Measurements from ENCODE around the gene ARHGAP35.

DNA sequence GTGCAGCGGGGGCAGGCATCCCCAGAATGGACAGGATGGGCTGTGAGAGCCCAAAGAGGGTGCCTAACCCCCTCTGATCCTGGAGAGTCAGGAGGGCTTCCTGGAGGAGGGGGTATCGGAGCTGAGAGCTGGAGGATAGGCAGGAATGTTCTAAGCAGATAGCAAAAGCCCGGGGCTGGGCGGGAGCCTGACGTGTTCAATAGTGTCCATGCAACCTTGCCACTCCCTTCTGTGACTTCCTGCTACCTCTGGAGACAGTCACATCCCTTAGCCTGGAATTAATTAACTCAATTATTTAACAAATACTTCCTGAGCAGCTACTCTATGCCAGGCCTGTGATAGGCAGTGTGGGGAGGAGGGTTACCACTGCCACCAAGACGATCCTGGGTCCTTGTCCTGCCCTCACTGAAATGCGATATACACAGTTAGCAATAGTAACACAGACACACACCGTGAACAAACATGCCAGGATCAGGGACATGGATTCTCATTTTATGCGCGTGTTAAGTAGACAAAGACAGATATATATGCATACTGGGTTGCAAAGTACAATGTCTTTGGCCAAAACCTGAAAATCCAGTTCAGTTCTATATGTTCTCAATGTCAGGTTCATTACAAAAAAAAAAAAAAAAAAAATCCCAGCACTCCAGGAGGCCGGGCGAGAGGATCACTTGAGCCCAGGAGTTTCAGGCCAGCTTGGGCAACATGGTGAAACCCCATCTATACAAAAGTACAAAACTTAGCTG is 20.9 kb upstream of the ARHGAP35 start:
- TF ChIP-seq RAD21 (IDR thresholded peaks at IDR 0.05; ENCODE audit: low read length), result no peak
- TF ChIP-seq, protein P1, sequence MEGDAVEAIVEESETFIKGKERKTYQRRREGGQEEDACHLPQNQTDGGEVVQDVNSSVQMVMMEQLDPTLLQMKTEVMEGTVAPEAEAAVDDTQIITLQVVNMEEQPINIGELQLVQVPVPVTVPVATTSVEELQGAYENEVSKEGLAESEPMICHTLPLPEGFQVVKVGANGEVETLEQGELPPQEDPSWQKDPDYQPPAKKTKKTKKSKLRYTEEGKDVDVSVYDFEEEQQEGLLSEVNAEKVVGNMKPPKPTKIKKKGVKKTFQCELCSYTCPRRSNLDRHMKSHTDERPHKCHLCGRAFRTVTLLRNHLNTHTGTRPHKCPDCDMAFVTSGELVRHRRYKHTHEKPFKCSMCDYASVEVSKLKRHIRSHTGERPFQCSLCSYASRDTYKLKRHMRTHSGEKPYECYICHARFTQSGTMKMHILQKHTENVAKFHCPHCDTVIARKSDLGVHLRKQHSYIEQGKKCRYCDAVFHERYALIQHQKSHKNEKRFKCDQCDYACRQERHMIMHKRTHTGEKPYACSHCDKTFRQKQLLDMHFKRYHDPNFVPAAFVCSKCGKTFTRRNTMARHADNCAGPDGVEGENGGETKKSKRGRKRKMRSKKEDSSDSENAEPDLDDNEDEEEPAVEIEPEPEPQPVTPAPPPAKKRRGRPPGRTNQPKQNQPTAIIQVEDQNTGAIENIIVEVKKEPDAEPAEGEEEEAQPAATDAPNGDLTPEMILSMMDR (IDR thresholded peaks at IDR 0.05), result no peak
